Myocyte (in vitro differentiated cells): ENCODE data around the gene SIGLEC15. TPM values are rescaled to one million over a fixed set of nuclear protein-coding genes. Genes with fewer than 3 reads are reported as not detected.
A peak's percentile ranks its signal among the peaks of the same experiment; 100 is the strongest.
"Not testable (repeated sequence)": the region's sequence is repeated elsewhere in the genome, so short reads cannot be mapped to it uniquely, and the experiment has no call there.

ENCODE experiments used
- DNase-seq: peaks from one replicate; pipeline ENCODE4 v3.0.0-alpha.2; 2012; ENCODE audit warnings: low read depth
- total RNA-seq: library from RNA; depleted of rRNA; stranded (reverse); fragments of >200 nt; gene quantifications from 2 replicates; pipeline ENCODE4 v1.2.3, GENCODE V29; 2014

SIGLEC15 gene
- total RNA-seq, 1 donor from 2014 or later, result not detected

DNA sequence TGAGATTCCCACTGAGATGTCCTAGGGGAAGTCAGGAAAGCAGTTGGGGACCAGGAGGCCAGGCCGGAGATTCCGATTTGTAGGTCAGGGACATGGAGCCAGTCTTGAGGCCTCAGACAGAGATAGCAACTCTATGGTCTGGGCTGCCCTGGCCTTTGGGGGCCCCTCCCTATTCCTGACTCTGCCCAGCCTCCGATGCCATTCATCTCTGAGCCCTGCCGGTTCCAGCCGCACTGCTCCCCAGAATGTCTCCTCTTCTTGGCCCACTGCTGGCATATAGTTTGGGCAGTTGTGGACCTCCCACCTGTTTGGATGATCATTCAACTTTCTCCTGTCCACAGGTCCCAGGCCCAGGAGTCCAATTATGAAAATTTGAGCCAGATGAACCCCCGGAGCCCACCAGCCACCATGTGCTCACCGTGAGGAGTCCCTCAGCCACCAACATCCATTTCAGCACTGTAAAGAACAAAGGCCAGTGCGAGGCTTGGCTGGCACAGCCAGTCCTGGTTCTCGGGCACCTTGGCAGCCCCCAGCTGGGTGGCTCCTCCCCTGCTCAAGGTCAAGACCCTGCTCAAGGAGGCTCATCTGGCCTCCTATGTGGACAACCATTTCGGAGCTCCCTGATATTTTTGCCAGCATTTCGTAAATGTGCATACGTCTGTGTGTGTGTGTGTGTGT lies 16.4 kb downstream of the SIGLEC15 start:
- no peak for DNase-seq

DNA sequence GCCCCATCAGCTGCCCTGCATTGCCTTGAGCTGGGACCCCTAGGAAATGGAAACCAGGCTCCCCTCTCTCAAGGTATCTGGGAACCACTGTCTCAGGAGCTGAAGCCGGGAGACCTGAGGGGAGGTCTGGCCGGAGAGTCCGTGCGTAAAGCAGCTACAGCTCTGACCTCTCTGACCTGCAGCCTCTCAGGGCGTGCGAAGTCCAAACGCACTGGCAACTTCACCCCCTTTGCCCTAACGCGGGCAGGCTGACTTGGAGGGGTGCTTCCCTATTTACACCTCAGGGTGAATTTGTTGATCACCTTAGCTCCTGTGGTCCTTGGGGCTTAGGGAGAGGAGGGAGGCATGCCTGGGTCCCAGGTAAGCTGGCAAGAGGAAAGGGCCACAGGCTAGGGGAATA lies 17.5 kb downstream of the SIGLEC15 start:
- DNase-seq, result no peak

DNA sequence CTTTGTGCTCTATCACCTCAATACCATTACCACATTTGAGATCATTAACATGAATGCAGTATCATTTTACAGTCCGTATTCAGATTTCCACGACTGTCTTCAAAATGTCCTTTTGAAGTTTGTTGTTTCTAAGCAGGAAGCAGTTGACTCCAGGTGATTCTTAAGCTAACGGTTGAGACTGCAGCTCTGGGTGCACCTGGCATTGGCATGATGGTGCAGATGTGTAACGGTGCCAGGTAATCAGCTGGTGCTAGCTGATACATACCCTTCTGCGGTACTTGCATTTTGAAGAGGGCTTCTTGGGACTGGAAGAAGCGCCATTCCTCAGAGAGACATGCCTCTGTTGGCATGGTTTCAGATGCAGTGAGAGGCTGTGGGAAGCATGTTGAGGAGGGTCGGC lies 19.5 kb downstream of the SIGLEC15 start:
- DNase-seq, result no peak

DNA sequence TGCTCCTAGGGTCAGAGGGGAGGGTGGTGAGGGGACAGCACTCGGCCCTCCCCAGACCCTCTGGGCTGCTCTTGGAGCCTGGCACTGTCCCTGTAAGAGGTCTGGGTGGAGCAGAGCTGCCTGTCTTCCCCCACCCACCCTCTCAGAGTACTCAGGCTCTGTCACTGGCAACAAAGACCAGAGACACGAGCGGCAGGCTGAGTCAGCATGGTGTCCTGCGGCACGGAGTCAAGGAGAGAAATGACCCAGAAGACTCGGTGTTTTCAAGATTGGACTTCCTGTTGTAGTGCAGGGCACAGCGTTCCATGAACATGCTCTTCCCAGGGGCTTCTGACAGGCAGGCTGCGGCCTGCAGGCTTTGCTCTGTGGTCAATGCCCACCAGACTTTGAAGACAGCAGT lies 19.9 kb downstream of the SIGLEC15 start:
- DNase-seq, result no peak

DNA sequence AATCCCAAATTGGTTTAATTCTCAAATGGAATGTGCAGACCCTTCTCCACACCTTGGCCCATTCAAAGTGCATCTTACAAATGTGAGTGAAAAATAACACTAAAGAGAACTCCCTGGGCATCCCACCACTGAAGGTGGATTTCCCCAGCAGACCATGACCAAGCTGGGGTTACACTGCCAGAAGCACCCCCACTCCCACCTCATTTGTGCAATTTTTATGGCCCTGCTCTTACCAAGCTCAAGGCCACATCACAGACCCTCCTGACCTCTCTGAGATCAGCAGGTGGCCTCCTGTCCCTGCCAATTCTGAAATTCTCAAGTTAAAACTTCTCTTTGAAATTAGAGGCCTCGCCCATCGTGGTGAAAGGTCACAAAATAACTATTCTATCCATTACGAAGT lies 21.6 kb downstream of the SIGLEC15 start:
- DNase-seq, result no peak

DNA sequence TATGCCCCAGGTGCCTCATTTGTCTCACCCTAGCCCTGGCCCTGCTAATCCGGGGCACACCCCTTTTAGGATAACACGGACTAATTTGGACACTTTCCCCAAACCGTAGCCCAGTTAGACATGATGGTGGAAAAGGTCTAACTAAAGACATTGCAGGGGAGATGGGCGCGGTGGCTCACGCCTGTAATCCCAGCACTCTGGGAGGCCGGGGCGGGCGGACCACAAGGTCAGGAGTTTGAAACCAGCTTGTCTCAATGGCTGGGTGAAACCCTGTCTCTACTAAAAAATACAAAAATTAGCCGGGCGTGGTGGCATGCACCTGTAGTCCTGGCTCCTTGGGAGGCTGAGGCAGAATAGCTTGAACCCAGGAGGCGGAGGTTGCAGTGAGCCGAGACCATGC lies 23.2 kb downstream of the SIGLEC15 start:
- DNase-seq, result not testable (repeated sequence)

DNA sequence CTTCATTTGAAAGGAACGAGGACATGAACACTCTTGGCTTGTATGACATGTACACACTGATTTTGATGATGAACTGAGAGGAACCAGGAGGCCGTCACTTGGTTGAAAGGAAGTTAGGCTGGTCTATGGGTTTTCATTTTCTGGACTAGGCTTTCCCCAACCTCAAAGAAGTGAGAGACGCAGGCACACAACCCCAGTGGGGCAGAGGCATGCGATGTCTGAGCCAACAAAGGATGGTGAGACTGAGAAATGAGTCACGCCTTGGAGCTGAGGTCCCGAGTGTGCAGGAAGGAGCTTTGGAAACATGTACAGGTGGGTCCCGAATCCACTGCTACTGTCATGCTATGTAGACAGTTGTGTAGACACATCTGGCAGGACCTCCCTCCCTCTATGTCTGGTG lies 24.1 kb downstream of the SIGLEC15 start:
- DNase-seq, result no peak

DNA sequence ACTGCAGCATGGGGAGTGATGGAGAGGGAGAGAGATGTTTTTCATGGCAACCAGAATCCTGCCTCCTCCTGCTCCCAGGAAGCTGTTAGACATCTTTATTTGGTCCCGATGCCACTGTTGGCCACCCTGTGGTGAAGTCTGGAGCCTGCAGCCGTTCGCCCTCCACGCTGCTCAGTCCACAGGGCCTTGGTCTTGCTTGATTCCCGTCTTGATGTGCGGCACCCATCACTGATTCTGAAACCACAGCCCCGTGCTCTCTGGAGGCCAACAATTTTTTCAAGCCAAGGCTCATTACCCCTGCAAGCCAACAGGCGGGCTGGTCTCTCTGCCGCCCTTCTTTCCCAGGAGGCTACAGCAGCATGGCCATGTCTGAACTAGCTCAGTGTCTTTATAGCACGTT lies 24.5 kb downstream of the SIGLEC15 start:
- DNase-seq, result no peak

DNA sequence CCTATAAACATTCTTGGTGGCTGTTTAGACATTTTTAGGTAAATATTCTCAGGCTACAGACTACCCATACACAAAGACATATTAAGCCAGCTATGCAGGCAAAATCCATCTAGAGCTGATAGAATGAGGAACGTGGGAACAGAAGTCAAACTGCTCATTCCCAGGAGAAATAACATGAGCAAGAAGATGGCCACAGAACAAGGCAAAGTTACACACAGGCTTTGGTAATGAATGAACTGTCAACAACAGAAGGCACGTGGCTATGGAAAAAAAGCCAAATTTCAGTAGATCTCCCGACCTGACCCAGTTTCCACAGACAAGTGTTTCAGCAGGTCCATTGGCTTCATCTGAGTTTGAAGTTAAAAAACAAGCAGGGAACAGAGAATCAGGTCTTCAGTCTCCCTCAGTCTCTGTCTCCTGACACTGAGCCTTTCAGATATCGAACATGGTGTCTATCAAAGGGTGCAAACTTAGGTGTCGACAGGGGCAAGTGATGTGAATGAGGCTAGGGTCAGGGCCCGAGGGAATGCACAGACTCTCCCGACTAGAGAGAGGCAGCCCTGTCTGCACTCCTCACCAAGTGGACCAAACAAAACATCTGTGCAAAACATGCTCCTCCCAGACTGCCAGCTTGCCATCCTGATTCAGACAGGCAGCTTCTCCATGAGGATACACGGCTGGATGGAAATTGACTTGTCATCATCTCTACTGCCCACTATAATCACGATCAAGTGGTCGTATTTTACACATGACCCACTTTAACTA lies 25.9 kb downstream of the SIGLEC15 start:
- DNase-seq, result no peak

DNA sequence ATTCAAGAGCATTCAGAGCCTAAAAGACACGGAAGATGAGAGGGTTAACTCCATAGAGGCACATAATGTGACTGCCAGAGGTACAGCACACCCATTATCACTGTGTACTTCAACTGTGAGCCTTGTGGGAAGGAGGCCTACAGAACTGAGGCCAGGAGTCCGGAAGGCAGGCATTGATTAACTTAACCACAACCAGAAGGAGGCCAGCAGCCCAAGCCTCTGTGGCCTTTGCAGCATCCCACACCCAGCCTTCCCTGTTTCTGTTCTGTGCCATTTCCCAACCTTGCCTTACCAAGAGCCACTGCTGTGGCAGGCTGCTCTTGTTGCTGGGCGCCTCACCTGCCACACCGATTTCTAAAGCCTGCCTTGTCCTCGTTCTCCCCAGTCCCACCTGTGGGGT lies 27.2 kb downstream of the SIGLEC15 start:
- DNase-seq, result no peak

DNA sequence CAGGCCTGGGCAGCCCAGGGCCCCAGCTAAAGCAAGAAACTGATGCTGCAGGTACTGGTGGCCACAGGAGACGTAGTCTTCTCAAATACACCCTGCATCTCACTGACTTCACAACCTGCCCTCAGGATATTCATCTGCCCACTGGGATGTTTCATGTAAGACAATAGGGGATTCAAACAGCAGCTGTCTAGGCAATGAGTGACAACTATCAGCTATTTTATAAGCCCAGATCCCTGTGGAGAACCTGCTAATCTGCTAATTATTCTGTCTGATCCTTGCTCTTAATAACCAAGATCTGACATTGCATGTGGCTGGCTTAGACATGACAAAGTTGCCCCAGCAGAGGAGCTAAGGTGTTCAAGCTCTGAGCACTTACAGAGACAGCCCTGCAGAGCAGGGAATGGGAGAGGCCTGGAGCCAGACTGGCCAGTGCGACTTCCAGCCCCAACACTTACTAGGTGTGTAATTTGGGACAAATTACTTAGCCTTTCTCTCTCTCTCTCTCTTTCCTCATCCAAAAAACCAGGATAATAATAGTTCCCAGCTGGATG lies 28.6 kb downstream of the SIGLEC15 start:
- no peak for DNase-seq

DNA sequence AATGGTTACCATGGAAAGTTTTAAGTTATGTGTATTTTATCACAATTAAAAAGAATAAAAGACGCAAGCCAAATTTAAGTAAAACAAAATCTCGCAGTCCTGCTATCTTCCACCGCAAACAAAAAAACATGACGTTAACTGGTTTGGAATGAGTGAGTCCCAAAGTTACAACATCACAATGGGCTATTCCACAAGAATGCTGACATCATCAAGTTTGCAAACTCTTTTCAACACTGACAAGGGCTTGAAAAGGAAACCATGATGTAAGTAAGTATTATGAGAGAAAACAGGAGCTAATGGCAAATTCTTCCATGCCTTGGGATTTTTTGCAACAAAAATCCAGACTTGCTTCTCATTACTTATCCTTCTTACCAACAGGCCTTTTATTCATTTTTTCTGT lies 31.1 kb downstream of the SIGLEC15 start:
- DNase-seq, result no peak

DNA sequence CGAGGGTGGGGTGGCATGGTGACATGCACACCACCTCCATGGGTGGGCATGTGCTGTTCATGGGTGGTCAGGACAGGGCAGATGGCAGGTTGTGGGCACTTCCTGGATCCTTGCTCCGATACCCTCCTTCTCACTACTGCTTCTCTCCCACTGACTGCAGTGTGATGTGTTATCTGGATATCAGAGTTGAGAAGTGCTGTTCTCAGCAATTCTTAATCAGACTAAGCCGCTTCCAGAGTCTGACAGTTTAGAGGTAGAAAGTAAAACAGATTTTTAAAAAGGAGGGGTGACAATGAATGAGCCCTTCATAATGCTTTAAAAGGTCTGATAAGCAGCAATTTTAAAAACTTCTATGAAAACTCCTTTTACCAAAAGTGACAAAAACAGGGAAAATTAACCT lies 33.9 kb downstream of the SIGLEC15 start:
- DNase-seq, result no peak

DNA sequence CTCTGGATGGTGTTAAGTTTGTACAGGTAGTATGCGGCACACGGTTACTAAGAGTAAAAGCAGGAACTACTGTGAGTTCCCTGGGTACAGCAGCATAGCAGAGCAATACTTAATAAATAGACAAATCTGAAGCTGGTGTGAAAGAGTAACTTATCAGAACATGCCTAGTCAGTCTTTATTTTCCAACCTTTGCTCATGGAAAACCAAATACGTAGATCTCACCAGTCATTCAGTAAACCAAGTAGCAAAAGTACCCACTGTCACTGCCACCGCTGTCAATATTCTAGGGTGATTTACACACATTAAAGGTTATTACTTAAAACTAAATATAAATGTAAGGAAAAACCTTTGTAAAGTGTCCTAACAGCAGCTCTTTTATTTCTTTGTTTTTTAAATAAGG lies 35.0 kb downstream of the SIGLEC15 start:
- no peak for DNase-seq

DNA sequence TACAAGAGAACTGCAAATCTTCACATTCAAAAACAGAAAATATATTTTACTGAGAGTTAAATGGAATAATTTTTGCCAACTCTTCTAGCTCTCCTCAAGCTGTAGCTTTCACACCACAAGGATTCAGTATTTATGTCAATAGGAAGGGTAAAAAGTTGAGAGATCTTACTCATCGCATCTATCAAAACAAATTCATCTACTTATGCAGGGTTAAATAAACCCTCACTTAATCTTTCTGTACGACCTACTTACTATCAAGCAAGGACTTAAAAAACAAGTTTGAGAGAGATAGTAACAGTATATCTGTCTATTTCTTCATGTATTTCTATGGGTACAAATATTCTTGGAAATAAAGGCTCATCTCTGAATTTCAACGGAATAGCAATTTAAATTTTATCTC lies 35.5 kb downstream of the SIGLEC15 start:
- DNase-seq, result no peak

DNA sequence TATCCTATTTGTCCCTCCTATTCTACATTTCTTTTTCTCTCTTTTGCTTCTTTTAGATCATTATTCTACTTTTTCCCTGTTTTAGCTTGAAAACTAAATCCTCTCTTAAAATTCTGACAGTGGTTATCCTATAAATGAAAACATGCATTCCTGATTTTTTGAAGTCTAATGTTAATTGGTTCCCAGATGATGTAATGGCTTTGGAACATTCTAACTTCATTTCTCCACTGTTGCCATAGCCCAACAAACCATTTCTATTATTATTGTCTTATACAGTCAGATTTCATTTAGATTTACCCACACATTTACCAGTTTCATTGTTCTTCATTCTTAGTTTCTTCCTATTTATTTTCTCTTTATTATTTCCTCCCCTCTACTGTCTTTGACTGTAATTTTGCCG lies 36.5 kb downstream of the SIGLEC15 start:
- DNase-seq, result no peak

DNA sequence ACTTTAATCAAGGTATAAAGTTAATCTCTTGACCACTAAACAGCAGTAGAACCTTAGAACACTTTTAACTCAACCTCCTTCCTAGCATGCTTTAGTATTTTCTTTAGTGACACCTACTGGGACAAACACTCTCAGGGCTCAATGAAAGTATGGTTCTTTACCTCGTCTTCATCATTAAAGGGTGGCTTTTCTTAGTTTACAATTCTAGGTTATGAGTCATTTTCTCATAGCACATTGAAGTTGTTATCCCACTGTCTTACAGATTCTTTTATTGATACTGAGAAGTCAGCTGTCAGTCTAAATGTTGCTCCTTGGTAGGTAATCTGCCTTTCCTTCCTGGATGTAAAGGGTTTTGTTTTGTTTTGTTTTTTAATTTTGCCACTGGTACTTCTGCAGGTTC lies 38.0 kb downstream of the SIGLEC15 start:
- DNase-seq, result no peak

DNA sequence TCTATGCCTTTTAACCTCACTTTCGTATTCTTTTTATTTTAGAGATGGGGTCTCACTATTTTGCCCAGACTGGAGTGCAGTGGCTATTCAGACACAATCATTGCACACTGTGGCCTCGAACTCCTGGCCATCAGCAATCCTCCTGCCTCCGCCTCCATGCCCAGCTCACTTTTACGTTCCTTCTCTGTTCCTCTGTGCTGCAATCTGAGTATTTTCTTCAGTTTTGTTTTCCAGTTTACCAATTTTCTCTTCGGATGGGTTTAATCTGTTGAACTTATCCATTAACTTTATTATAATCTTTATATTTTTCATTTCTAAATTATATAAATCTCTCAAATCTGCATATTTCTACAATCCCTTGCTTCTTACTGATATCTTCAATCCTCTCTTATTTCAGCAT lies 38.6 kb downstream of the SIGLEC15 start:
- DNase-seq, result no peak

DNA sequence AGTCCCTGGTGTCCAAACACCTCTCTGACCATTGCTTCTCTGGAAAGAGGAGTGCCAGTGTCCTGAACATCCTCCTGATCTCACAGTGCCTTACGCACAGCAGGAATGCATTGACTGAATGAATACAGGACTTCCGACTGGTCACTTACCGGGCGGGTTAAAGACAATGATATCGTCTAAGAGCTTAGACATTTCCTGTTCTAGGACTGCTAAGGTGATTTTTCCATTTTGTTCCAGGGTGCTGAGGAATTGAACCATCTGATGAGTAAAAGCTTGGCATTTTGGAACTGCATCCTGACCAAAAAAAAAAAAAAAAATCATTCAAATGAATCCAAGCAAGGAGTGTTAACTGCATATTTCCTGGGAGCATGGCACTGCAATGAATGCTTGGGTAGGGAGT lies 40.0 kb downstream of the SIGLEC15 start:
- DNase-seq, result no peak

DNA sequence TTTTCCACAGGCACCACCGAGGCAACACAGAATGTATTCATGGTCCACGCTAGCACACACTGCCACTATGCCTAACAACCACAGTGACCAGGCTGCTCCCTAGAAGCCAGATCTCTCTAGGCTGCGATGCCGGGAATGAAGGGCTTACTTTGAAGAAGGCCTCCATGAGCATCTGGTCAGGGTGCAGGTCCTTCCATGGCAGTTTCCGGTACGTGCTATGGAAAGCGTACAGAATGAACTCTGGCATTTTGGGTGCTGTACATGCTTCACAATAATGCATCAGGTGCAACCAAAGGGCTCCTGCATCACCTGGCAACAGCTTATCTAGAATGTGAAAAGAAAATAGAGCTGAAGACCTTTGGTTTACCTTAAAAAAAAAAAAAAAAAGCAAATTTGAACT lies 44.9 kb downstream of the SIGLEC15 start:
- no peak for DNase-seq

DNA sequence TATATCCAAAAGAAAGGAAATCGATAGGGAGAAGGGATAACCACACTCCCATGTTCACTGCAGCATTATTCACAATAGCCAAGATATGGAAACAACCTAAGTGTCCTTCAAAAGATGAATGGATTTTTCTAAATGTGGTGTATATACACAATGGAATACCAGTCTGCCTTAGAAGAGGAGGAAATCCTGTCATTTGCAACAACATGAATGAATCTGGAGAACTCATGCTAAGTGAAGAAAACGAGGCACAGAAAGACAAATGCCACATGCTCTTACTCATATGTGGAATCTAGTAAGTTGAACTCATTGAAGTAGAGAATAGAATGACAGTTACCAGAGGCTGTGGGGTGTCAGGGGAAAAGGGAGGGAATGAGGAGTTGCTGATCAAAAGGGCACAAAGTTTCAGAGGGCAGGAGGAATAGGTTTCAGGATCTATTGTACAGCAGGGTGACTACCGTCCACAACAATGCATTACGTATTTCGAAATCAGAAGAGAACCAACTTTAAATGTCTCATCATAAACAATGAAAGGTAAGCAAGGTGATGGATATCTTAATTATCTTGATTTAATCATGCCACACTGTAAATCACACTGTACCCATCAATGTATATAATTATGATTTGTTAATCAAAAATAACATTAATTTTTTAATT lies 46.1 kb downstream of the SIGLEC15 start:
- DNase-seq, result no peak

DNA sequence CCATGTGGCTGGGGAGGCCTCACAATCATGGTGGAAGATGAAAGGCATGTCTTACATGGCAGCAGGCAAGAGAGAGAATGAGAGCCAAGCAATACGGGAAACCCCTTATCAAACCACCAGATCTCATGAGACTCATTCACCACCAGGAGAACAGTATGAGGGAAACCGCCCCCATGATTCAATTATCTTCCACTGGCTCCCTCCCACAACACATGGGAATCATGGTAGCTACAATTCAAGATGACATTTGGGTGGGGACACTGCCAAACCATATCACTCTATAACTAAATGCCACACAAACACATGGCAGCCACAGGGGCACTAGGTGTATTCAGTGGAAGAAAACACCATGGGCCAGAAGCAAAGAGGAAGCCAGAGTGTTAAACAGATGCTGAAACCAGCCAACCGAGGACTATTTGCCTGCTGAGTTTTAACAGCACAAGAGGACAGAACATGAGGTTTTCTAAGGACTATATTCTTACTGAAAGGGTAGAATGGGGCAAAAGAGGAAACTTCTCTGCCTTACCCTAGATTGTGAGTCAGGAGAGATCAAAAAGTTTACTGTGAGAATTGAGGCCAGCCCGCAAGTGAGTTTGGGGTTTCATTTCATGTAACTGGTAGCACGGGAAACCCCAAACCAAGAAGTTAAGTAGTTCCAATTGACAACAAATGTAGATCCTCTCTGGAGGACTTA lies 49.2 kb downstream of the SIGLEC15 start:
- DNase-seq, result peak; percentile 43
